ENCODE measurements around the gene ZNRF3.

ZNRF3 gene

DNA sequence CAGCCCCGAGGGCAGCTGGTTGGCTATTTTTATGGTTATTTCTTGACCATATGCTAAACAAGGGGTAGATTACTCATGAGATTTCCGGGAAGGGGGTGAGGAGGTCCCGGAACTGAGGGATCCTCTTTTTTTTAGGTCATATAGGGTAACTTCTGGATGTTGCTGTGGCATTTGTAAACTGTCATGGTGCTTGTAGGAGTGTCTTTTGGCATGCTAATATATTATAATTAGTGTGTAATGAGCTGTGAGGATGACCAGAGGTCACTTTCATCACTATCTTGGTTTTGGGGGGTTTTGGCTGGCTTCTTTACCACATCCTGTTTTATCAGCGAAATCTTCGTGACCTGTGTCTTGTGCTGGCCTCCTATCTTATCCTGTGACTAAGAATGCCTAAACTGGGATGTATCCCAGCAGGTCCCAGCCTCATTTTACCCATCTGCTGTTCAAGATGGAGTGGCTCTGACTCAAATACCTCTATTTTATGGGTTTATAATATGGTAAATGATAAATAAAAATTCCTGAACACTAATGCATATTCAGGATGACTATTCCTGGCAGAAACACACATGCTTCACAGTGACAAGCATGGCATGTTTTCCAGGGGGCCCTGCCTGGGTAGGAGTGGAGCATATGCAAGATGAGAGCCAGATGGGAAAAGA lies 200.7 kb downstream of the ZNRF3 start:
- no peak for DNase-seq
- in situ Hi-C loops (cut with HindIII; ENCODE audit: low pct_ligation_motif_present, low pct_unique_long_range_greater_than_20kb, low sequenced_read_pairs): no loop called here

DNA sequence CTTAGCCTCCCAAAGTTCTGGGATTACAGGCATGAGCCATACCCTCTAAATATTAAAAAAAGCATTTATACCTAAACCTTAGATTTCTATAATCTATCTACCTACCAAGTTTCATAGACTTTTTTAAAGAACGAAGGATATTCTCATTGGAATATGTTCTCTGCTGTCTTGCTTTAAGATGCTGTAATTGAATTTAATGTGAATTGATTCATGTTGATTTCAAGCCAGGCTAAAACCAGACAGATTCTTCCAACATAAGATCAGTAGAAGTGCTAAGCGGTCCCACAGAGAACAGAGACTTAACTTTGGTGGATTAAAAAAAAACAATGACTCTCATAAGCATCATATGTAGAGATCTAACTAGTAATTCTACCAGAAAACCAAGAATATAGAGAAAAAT lies 203.6 kb downstream of the ZNRF3 start:
- no peak for DNase-seq
- in situ Hi-C loops (cut with HindIII; ENCODE audit: low pct_ligation_motif_present, low pct_unique_long_range_greater_than_20kb, low sequenced_read_pairs): no loop called here

DNA sequence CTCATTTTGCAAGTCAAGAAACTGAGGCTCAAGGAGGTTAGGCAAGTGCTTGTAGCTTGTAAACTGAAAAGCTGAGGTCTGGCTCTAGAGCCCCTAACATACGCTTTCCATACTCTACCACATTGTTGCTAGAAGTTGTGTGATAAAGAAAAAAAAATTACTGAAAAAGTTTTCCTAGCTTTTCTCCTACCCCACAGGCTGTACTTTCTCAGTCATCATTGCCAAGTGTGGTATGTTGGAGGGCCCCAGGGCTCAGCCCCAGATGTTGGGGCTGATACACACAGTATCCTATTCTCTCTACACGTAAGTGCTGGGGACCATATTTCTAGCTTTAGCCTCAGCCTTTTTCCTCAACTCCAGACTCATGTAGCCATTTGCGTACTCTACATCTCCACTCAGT lies 205.4 kb downstream of the ZNRF3 start:
- no peak for DNase-seq
- in situ Hi-C loops (cut with HindIII; ENCODE audit: low pct_ligation_motif_present, low pct_unique_long_range_greater_than_20kb, low sequenced_read_pairs): no loop called here

DNA sequence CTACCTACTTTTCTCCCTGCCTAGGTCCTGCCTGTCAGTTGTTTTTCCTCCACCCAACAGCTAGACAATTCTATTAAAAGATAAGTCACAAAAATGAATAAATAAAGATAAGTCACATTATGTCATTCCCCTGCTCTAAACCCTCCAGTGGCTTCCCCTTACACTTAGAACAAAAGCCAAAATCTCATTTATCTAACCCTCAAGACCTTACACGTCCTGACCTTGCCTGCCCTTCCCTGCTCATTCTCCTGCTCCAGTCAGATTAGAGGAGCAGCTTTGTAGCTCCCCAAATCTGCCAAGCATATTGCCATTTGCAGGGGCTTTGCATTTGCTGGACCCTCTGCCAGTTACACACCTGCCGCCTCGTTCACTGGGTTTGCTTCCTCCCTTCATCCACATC lies 206.1 kb downstream of the ZNRF3 start:
- DNase-seq: no peak
- in situ Hi-C loops (cut with HindIII; ENCODE audit: low pct_ligation_motif_present, low pct_unique_long_range_greater_than_20kb, low sequenced_read_pairs): no loop called here

DNA sequence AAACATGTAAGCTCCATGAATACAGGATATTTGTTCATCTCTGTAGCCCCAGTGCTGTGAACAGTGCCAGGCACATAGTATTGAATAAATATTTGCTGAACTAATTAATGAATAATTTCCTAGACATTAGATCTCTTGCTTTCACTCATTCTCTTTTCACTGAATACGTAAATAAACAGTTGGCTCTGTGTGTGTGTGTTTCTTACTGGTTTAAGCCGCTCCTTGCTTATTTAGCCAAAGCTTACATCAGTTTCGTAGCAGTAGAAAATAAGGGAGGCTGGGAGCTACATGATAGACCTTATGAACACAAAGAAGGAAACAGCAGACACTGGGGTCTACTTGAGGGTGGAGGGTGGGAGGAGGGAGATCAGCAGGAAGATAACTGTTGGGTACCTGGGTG lies 206.7 kb downstream of the ZNRF3 start:
- in situ Hi-C loops (cut with HindIII; ENCODE audit: low pct_ligation_motif_present, low pct_unique_long_range_greater_than_20kb, low sequenced_read_pairs): no loop called here
- no peak for DNase-seq

DNA sequence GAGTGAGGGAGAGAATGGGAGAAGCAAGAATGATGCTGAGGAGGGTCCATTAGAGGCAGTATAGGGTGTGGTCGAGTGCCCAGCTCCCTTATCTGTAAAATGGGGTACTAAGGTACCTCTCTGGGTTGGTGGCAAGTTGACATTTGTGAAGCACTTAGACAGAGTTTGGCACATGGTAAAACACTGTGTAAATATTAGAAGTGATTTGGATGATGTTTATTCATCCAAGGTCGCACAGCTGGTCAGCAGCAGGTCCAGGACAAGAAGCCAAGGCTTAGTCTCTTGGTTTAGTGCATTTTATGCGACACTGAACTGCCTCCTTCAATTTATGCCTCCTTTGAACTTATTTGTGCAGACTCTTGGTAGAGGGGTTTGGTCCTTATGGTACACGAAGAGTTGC lies 208.9 kb downstream of the ZNRF3 start:
- in situ Hi-C loops (cut with HindIII; ENCODE audit: low pct_ligation_motif_present, low pct_unique_long_range_greater_than_20kb, low sequenced_read_pairs): no loop called here
- DNase-seq: no peak

DNA sequence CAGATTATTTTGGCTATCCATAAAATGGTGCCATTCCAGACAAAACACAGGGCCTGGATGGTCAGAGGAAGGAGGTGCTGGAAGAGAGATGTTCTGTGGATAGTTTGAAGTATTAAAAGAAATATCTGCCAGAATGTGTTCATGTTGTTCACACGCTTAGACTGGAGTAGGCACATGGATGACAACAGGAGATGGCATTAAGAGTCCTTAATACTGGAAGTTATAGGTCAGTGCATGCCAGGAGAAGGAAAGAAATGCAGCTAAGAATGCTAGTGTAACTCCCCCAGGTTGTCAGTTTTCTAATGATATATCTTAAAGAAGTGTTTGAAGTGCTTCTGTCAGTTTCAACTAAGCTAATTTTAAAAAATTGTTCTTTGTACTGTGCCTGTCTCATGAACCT lies 209.7 kb downstream of the ZNRF3 start:
- no peak for DNase-seq
- in situ Hi-C loops (cut with HindIII; ENCODE audit: low pct_ligation_motif_present, low pct_unique_long_range_greater_than_20kb, low sequenced_read_pairs): no loop called here

DNA sequence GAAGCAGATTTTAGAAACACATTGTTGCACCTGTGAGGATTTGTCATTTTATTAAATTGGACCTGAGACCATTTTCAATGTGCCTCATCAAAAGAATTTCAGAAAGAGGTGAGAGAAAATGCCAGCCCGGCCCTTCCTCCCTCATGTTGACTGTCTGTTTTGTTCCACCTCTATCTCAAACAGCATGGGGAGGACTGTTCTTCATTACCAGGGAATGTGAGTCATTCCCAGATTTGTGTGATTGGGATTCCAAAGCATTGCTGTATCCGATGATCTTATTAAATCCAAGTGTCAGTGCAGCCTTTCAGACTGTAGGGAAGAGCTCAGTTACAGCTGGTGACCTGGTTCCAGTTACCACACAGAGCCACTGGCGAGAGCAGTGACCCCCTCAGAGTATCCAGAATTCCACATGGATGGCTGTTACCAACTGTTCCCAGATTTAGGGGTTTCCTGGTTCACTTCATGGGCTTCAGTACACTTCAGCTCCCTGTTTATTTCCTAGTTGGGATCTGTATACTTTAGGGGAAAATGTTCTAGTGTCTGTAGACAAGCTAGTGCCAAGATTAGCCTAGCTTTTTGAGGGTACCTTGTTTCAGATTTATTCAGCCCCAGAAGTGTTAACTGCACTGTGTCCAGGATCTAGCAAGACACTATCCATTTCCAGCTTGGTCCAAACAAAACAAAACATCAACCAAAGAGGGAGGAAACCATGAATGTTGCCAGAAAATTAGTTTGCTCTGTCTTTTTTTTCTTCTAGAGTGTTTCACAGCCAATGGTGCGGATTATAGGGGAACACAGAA lies 210.3 kb downstream of the ZNRF3 start:
- DNase-seq: no peak
- in situ Hi-C loops (cut with HindIII; ENCODE audit: low pct_ligation_motif_present, low pct_unique_long_range_greater_than_20kb, low sequenced_read_pairs): no loop called here

DNA sequence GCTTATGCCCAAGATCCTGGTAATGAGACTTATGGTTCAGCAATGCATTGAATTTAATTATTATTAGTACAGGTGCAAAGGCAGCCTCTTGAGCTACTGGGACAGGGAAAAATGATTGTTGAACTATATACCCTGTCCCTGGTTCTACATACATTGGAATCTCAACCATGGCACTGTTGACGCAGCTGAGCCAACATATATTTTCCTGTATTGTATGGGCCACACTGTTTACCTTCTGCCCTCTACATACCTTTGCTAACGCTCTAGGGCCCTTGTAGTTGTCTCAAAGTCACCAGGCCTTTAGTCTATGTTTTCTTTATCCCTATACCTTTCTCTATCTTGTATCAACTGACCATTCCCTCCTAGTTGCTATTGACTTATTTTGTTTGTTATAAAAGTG lies 212.1 kb downstream of the ZNRF3 start:
- in situ Hi-C loops (cut with HindIII; ENCODE audit: low pct_ligation_motif_present, low pct_unique_long_range_greater_than_20kb, low sequenced_read_pairs): no loop called here
- DNase-seq: no peak

DNA sequence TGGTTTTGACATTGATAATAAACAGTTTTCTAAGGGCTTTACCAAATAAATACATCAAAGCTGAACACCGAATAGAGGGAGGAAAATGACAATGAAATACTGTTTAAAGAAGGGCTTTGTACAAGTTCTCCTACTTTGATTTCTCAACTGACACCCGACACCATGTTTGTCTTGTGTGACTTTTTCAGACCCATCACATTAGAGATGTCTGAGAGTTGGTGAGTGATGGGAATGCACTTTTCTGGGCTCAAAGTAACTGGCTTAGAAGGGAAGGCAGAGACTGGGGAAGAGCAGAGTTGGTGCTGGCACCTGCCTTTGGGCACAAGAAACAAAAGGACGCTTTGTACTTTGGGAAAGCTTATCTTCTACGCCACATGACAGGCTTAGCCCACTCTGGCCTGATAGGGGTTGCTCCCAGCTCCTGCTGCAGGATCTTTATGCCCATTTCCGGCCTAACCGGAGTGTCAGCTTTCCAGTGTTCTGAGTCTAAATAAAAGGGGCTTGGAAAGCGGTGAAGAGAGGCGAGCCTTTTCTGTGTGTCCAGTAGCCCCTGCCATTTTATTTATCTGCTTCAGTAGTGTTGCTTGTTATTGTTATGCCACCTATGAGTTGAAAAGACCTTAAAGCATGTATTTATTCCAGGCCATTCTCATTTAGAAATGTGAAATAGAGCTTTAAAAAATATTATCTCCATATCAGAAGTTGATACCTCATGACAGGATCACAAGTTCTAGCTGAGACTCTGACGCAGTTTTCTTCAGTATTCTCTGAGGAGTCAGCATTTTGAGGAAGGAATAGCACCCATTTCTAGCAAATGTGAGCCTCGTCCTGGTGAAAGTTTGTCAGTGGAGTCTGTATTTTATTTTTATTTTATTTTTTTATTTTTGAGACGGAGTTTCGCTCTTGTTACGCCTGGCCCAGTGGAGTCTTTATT lies 213.6 kb downstream of the ZNRF3 start:
- no peak for DNase-seq
- in situ Hi-C loops (cut with HindIII; ENCODE audit: low pct_ligation_motif_present, low pct_unique_long_range_greater_than_20kb, low sequenced_read_pairs): no loop called here

DNA sequence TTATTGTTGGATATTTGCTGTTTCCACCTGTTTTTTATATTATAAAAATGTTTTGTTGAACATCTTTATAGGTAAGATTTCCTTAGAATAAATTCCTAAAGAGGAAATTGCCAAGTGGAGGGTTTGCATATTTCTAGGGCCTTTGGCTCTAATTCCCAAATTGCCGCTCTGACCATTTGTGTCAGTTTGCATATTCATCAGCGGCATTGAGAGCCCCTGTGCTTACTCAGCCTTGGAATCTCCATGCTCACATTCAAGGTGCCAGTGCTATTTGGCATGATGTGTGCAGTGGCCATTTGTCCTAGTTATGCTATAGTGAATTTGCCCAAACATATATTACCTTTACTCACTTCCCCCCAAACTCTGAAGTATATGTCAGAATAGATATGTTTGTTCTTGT lies 214.9 kb downstream of the ZNRF3 start:
- in situ Hi-C loops (cut with HindIII; ENCODE audit: low pct_ligation_motif_present, low pct_unique_long_range_greater_than_20kb, low sequenced_read_pairs): no loop called here
- DNase-seq: no peak

DNA sequence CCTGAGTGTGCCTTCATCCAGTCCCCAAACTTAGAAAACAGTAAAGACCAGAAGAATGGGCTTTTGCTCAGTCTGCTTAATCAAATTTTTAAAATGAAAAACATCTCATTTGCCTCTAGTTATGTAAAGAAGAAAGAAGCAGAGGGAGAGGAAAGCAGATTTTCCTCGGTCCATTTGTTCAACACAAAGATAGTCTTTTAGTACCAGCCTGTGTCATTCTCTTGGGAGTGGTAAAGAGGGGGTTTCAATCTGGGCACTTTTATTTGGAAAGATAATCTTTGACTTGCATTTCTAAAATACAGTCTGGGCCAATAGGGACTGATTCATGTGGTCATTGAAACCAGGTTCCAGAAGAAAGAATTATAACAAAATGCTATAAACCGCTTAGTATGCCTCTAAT lies 218.9 kb downstream of the ZNRF3 start:
- no peak for DNase-seq
- in situ Hi-C loops (cut with HindIII; ENCODE audit: low pct_ligation_motif_present, low pct_unique_long_range_greater_than_20kb, low sequenced_read_pairs): no loop called here

DNA sequence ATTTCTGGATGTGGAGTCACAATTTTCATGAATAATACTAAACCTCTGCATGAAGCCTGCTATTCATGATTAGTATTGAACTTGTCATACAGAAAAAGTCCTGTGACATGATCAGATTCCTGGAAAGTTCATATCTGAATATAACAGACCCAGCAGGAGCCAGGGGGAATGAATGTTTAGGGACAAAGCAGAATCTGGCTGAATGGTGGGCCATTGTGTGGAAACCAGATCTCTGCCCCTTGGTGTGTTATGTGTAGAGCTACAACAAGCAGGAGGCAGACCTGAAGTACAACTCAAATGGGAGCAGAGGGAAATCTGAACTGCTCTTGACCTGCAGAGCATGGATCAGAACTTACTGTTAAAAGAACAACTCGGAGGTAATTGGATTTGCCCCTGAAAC lies 219.7 kb downstream of the ZNRF3 start:
- in situ Hi-C loops (cut with HindIII; ENCODE audit: low pct_ligation_motif_present, low pct_unique_long_range_greater_than_20kb, low sequenced_read_pairs): no loop called here
- DNase-seq: no peak

DNA sequence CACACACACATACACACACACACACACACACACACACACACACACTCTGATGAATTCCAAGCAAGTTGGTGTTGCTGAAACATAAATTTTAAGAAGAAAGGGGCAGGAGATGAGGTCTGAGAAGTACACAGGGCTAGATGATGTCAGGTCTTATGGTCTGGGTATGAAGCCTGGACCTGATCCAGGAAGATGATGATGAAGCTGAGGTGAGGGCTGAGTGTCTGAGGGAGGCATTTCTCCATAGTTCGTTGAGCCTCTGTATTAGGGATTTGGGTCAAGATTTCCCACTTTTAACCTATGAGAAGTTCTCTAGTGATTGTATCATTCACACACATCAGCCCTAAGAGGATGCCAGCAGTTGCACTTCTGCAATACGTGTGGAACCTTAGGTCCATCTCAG lies 222.1 kb downstream of the ZNRF3 start:
- in situ Hi-C loops (cut with HindIII; ENCODE audit: low pct_ligation_motif_present, low pct_unique_long_range_greater_than_20kb, low sequenced_read_pairs): no loop called here
- no peak for DNase-seq

DNA sequence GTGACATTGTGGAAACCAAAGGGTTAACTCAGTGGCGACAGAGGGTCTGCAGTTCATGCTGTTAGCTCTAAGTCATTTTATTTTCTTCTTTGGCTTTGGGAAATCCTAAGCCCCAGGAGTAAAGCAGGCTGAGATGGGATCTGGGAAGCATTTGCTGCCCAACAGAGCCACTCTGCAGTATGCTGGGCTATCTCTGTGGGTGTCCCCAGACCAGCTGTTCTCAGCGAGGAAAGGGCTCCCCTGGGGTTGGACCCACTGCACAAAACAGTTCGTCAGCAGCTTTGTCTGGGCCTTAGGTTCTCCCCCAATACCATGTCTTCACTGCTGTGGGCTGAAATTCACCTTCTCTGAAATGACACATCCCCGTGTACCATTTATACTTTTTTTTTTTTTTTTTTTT lies 223.5 kb downstream of the ZNRF3 start:
- no peak for DNase-seq
- in situ Hi-C loops (cut with HindIII; ENCODE audit: low pct_ligation_motif_present, low pct_unique_long_range_greater_than_20kb, low sequenced_read_pairs): no loop called here
